ENCODE results near the gene GLCE.

GLCE gene

DNA sequence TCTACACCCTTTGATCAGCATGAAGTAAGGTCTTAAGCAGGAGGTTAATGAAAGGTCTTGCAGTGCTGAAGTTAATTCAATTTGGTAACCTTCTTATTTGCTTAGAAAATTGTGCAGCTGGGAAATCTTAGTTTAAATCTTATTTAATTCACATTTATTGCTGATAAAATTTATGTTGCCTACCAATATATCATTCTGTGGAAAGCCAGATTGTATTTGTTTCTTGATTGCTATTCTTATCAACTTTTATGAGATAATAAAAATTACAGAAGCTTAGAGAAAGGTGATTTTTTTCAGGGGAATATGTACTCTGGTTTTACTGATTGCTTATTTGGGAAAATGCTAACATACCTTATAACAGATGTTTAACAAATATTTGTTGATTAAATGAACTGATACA is 74.2 kb downstream of the GLCE start:
- no peak for DNase-seq (ENCODE audit: low read depth in 2 of 2)
- no peak overlapping the region for H3K4me3 ChIP-seq (replicated peaks in 1 of 2; ENCODE audit: low read depth in 2 of 2, low read length in 2 of 2)
- TF ChIP-seq, protein P1, sequence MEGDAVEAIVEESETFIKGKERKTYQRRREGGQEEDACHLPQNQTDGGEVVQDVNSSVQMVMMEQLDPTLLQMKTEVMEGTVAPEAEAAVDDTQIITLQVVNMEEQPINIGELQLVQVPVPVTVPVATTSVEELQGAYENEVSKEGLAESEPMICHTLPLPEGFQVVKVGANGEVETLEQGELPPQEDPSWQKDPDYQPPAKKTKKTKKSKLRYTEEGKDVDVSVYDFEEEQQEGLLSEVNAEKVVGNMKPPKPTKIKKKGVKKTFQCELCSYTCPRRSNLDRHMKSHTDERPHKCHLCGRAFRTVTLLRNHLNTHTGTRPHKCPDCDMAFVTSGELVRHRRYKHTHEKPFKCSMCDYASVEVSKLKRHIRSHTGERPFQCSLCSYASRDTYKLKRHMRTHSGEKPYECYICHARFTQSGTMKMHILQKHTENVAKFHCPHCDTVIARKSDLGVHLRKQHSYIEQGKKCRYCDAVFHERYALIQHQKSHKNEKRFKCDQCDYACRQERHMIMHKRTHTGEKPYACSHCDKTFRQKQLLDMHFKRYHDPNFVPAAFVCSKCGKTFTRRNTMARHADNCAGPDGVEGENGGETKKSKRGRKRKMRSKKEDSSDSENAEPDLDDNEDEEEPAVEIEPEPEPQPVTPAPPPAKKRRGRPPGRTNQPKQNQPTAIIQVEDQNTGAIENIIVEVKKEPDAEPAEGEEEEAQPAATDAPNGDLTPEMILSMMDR (IDR thresholded peaks at IDR 0.05; ENCODE audit: low read depth, low read length) = no peak

DNA sequence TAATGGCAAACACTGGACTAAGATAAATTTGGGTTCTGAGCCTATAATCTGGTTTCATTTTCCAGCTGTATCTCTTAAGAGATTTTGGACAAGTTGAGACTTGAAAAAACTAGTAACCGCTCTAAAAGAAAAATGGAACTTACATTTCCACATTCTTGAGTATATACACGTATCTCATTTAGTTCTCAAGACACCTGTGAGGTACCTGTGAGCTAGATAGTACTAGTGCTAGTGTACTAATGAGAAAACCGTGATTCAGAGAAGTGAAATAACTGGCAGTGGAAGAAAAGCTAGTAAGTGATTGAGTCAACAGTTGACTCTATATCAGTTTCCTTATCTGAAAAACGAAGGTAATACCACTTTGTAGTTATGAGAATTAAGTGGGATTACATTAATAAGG is 76.1 kb downstream of the GLCE start:
- H3K4me3 ChIP-seq (replicated peaks in 1 of 2; ENCODE audit: low read depth in 2 of 2, low read length in 2 of 2) = no peak overlapping the region
- DNase-seq (ENCODE audit: low read depth in 2 of 2) = no peak
- TF ChIP-seq, protein P1 (IDR thresholded peaks at IDR 0.05; ENCODE audit: low read depth, low read length) = no peak

DNA sequence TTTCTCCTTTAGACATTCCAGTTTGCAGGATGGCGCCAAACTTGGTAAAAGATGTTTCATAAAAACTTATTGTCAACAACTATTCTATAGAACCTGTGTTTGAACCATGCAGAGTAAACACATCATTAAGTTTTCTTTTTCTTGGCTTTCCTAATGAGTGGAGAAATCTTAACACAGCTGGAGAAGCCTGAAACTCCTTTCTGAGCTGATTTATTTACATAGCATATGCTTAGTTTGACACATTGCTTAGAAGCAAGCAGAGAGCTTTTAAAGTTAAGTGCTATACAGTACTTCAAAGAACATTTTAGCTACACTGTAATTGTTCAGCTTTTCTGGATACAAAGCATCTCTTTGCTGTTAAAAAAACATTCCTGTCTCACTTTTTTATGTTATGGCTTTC is 77.3 kb downstream of the GLCE start:
- H3K4me3 ChIP-seq (replicated peaks in 1 of 2; ENCODE audit: low read depth in 2 of 2, low read length in 2 of 2) = no peak overlapping the region
- DNase-seq (ENCODE audit: low read depth in 2 of 2) = no peak
- TF ChIP-seq, protein P1 (IDR thresholded peaks at IDR 0.05; ENCODE audit: low read depth, low read length) = no peak

DNA sequence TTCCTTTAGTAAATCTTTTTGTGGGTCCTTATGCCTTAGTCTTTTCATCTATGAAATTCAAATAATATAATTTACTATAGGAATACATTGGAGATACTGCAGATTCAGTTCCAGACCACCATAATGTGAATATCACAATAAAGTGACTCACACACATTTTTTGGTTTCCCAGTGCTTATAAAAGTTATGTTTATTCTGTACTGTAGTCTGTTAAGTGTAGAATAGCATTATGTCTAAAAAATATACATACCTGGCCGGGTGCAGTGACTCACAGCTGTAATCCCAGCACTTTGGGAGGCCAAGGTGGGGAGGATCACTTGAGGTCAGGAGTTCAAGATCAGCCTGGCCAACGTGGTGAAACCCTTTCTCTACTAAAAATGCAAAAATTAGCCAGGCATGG is 84.4 kb downstream of the GLCE start:
- no peak overlapping the region for H3K4me3 ChIP-seq (replicated peaks in 1 of 2; ENCODE audit: low read depth in 2 of 2, low read length in 2 of 2)
- DNase-seq (ENCODE audit: low read depth in 2 of 2) = no peak
- TF ChIP-seq, protein P1 (IDR thresholded peaks at IDR 0.05; ENCODE audit: low read depth, low read length) = no peak

DNA sequence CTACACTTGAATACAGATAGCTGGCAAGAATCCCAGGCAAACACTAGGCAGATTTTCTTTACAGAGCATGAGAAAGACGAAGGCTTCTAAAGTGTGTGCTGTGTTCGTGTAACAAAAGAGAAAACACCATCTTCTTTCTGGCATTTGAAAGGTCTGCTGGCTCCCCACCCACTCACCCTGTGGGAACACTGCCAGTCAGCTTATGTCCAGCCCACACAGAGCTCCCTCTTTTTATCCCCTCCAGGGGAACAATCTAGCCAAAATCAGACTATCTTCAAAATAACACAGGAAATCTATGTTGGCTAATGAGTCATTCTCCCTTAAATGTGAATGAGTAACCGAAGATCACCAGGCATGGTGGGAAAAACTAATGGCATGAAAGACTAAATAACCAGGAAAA is 92.7 kb downstream of the GLCE start:
- TF ChIP-seq, protein P1 (IDR thresholded peaks at IDR 0.05; ENCODE audit: low read depth, low read length) = no peak
- DNase-seq (ENCODE audit: low read depth in 2 of 2) = peak; percentile 77 to 83
- H3K4me3 ChIP-seq (replicated peaks in 1 of 2; ENCODE audit: low read depth in 2 of 2, low read length in 2 of 2) = no peak overlapping the region

DNA sequence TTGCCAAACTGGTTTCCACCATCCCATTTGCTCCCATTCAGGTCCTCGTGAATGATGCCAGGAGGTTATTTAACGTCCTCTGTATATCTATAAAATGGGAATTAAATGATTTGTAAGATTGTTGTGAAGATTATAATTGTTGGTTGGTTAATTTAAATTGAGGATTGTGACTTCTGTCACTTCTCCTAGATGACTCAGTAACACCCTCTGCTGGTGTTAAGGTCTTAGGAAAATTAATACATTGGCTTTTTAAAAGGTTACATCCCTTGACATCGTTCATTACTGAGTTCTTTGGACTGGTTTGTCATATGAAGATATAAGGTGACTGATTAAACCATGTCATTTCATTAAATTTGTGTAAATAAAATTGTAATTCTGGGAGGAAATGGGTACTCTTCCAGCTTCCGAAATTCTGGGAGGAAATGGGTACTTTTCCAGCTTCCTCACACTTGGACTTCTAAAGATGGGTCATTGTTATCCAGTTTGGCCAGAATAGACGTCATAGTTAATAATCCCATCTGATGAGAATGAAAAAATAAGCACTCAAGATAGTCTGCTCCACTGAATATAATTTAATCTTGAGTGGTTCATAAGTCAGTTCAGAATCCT is 105.0 kb downstream of the GLCE start:
- TF ChIP-seq, protein P1 (IDR thresholded peaks at IDR 0.05; ENCODE audit: low read depth, low read length) = peak; percentile 42
- H3K4me3 ChIP-seq (replicated peaks in 1 of 2; ENCODE audit: low read depth in 2 of 2, low read length in 2 of 2) = no peak overlapping the region
- peak; percentile 56 to 58 for DNase-seq (ENCODE audit: low read depth in 2 of 2)

DNA sequence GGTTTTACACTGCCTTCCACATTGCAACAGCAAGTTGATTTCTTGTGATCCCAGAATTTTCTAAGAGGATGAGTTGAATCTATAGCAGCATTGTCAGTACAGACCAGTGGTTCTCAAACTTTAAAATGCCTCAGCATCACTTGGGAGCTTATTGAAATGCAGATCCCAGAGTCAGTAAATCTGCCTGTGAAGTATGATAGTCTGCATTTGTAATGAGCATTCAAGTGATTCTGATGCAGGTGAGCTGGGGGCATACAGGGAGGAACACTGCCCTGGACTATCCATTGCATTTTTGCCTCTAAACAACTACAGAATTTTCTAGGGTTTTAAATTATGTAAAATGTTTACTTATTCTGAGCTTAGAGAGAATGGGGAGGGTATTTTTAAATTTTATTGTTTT is 110.8 kb downstream of the GLCE start:
- no peak overlapping the region for H3K4me3 ChIP-seq (replicated peaks in 1 of 2; ENCODE audit: low read depth in 2 of 2, low read length in 2 of 2)
- TF ChIP-seq, protein P1 (IDR thresholded peaks at IDR 0.05; ENCODE audit: low read depth, low read length) = no peak
- DNase-seq (ENCODE audit: low read depth in 2 of 2) = no peak
